ENCODE results near the gene TMEM14A. TPM values are rescaled to one million over a fixed set of nuclear protein-coding genes. Genes with fewer than 3 reads are reported as not detected.
"Not testable (repeated sequence)": the region's sequence is repeated elsewhere in the genome, so short reads cannot be mapped to it uniquely, and the experiment has no call there.

Gene TMEM14A
- total RNA-seq (2014; rRNA removed; shearing (Covaris generic)): 108 and 116 TPM in 2 replicates

DNA sequence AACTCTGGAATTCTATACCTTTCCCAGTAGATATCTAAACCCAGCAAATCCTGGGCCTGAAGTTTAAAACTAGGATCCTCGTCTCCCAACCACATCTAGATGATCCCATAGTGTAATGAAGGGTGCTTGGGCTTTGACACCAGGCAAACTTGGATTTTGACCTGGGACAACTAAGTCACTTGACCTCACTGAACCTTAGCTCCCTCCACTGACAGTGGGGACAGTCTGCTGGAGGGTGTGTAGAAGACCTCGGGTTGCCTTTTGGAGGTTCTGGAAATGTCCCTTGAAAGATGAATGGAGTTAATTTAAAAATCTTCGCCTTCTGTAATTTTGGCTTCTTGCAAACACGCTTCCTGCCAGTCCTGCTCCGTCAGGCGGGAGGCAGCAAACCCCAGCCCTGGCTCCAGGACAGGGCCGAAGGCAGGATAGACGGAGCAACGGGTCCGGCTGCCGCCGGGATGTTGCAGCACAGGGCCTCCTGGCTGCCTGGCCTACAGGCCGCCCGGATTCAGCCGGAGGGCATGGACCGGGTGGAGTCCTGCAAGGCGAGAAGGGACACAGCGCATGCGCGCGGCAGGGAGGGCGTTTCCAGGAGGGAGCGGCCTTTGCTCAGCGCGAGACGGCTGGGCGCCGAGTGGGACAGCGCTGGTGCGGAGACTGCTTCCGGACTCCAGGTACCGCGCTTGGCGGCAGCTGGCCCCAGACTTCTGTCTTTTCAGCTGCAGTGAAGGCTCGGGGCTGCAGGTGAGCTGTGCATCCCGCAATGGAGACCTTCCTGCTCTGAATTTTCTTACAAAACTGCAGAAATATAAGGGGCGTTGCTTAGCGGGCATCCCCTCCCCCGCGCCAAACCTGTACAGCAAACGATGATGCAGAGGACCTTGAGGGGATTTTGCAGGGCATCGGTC is at the start of gene TMEM14A:
TSS of gene TMEM14A (plus strand) at position 612 of the 908 bp plus-strand sequence. CDS start 5,990 bp downstream, outside the sequence.
- DNase-seq (ENCODE audit: low spot score): peak; percentile 86

DNA sequence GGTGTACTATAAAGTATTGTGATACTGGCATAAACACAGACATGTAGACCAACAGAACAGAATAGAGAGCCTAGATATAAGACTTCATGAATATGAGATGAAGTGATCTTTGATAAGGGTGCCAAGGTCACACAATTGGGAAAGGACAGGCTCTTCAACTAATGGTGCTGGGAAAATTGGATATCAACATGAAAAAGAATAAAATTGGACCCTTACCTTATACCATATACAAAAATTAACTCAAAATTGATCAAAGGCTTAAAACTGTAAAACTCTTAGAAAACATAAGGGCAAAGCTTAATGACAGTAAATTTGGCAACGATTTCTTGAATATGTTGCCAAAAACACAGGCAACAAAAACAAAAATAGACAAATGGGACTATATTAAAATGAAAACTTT is 49.3 kb upstream of the TMEM14A start:
- no peak for DNase-seq (ENCODE audit: low spot score)

- DNase-seq (ENCODE audit: low spot score): no peak
These were observed 48.1 kb upstream of the TMEM14A start for GRCh38 chr6:52622810-52623209.

DNA sequence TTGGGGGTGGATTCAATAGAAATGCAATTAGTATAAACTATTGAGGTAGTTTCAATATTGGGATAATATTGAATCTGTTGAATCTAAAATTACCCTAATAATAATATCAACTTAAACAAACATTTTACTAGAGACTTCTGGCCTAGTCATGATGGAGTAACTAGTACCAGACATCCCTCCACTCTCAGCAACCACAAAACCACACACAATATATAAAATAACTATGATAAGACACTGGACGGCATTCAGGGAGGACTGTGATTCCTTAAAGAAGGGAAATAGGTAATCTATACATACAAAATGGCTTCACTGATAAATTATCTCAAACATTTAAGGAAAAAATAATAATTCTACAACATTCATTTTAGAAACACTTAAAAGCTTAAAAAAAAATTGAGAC is 38.9 kb upstream of the TMEM14A start:
- no peak for DNase-seq (ENCODE audit: low spot score)

DNA sequence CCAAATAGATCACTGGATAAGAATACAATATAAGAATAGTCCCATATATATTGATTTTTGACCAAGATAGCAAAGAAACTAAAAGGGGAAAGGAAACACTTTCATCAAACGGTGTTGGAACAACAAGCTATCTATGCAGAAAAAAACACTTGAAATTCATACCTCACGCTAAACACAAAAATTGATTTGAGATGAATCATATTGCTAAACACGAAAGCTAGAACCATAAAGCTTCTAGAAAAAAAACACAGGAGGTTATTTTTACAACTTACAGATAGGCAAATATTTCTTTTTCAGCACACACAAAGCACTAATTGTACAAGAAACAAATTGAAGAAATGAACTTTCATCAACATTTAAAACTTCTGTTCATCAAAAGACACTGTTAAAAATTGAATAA is 36.7 kb upstream of the TMEM14A start:
- no peak for DNase-seq (ENCODE audit: low spot score)

- DNase-seq (ENCODE audit: low spot score): no peak
These were observed 35.8 kb upstream of the TMEM14A start for GRCh38 chr6:52635049-52635577.

- no peak for DNase-seq (ENCODE audit: low spot score)
These were observed 34.1 kb upstream of the TMEM14A start for GRCh38 chr6:52636830-52637229.

DNA sequence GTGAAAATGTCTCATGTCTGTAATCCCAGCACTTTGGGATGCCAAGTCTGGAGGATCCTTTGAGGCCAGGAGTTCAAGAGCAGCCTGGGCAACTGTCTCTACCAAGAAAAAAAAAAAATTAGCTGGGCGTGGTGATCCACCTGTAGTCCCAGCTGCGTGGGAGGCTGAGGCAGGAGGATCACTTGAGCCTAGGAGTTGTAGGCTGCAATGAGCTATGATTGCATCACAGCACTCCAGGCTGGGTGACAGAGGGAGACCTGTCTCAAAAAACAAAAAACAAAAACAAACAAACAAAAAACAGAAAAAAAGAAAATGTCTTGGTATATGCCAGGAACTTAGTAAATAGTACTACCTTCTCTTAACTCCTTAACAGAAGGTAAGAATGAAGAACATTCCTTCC is 31.4 kb upstream of the TMEM14A start:
- no peak for DNase-seq (ENCODE audit: low spot score)

GRCh38 chr6:52640170-52640569 is 30.7 kb upstream of the TMEM14A start:
- no peak for DNase-seq (ENCODE audit: low spot score)

DNA sequence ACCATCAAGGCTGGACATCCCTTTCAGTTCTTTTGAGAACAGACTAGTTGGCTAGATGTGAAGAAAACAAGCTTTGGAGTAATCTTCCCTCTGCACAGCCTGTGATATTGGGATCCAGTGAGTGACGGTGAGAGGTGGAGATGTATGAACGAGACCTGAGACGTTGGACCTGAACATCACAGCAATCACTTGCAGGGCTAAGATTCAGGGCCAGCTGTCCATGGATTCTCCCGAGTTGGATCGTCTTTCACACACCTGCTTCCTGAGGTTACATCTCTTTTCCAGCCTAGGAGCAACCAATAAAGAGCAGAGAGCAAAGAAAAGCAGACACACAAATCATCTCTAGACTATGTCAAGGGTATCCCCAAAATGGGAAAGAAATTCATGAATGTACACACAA is 30.0 kb upstream of the TMEM14A start:
- DNase-seq (ENCODE audit: low spot score): no peak

DNA sequence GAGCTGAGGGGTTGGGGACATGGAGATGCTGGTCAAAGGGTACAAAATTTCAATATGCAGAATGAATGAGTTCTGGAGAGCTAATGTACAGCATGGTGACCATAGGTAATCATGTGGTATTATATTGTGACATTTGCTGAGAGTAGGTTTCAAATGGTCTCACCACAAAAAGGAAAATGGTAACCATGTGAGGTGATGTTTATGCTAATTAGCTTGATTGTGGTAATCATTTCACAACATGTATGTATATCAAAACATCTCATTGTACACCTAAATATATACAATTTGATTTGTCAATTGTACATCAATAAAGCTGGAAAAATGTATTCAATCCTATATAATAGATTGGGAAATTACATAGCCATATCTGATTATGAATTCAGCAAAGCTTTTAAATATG is 29.5 kb upstream of the TMEM14A start:
- DNase-seq (ENCODE audit: low spot score): no peak

DNA sequence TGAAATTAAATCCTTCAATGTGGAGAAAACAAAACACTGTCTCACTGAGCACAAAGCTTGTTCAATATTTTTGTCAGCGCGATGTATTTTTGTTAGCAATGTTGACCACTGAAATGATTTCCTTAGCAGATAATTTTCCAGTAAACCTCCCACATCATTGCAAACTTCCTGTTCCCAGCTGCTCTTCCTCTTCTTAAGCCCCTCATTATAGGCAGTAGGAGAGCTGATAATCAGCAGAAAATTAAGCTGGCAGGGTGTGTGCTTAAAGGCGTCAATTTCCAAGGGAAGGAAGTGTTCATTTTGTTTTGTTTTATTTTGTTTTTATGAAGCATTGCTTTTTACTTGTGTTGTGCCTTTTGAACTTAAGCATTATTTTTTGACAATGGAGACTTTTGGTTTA is 29.1 kb upstream of the TMEM14A start:
- DNase-seq (ENCODE audit: low spot score): no peak

DNA sequence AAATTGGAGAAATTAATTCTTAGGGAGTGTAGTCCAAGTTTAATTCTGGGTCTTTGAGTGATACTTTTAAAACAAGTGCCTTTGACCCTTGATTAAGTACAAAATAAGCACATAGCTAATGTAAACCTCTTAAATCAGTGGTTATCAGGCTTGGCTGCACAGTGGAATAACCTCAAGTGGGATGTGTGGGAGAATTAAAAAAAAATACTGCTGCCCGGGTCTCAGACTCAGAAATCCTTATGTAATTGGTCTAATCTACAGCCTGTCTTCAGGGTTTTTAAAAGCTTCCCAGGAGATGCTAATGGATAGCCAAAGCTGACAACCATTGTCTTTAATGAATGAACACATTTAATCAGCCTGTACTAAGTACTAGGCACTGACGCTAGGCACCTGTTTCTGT is 28.5 kb upstream of the TMEM14A start:
- DNase-seq (ENCODE audit: low spot score): no peak

- no peak for DNase-seq (ENCODE audit: low spot score)
These were observed 27.8 kb upstream of the TMEM14A start for GRCh38 chr6:52643158-52643557.

DNA sequence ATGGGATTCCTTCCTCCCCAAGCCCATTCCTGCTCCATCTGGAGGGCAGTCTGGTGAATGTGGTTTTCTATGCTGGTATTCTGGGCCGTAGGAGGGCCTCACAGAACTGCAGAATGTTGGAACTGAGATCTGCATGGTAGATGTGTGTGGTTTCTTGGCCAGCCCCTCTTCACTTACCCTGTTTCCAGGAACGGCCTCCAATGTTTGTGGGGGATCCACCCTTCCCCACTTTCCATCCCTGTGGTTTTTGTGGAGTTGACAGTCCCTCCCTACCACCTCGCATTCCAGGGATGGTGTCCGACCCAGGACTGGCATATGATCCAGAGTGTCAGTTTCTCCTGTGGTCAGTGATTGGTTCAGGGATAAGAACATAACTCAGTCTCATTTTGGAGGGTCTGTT is 26.7 kb upstream of the TMEM14A start:
- no peak for DNase-seq (ENCODE audit: low spot score)

DNA sequence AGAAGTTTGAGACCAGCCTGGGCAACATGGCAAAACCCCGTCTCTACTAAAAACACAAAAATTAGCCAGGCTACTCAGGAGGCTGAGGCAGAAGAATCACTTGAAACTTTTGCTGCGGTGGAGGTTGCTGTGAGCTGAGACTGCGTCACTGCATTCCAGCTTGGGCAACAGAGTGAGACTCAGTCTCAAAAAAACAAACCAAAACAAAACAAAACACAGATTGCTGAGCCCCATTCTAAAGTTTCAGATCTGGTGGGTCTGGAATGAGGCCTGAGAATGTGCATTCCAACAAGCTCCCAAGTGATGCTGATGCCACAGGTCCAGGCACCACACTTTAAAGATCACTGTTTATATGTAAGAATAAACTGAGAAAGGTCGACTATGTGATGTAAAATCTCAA is 24.9 kb upstream of the TMEM14A start:
- no peak for DNase-seq (ENCODE audit: low spot score)

DNA sequence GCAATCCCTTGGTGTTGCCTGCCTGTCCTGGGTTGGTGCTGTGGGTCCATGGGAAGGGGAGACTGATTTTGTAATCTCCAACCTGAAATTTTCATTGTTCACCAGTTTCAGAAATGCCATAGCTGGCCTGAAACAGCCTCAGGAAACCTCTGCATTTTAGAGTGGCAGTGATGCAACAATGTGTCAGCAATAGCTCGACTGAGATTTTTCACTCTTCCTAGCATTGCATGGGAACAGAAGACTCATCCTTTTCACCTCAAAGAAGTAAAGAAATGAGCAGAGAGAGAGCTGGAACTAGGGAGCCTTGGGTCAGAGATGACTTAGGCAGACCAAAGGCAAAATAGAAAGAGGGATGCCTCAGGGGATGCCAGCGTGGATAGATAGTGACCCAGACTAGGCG is 23.7 kb upstream of the TMEM14A start:
- no peak for DNase-seq (ENCODE audit: low spot score)

- no peak for DNase-seq (ENCODE audit: low spot score)
These were observed 21.3 kb upstream of the TMEM14A start for GRCh38 chr6:52649536-52650160.

DNA sequence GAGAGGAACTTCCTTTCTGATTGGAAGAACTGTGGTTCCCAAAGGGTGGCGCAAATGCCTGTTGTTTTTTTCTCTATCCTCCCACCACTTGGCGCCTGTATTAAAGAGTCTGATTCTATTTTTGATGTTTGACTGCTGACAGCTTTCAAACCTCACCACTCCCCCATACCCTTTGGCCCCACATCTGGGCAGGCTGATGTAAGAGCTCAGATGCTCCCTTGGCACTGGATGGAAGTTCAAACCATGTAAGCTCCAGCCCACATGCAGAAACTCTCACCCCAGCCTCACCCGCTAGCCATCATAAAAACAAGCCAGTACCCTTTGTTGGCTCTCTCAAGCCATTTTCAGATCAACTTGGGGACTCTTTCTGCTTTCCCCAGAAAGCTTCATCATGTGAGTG is 20.0 kb upstream of the TMEM14A start:
- no peak for DNase-seq (ENCODE audit: low spot score)

- DNase-seq (ENCODE audit: low spot score): no peak
These were observed 17.8 kb upstream of the TMEM14A start for GRCh38 chr6:52653151-52653550.

DNA sequence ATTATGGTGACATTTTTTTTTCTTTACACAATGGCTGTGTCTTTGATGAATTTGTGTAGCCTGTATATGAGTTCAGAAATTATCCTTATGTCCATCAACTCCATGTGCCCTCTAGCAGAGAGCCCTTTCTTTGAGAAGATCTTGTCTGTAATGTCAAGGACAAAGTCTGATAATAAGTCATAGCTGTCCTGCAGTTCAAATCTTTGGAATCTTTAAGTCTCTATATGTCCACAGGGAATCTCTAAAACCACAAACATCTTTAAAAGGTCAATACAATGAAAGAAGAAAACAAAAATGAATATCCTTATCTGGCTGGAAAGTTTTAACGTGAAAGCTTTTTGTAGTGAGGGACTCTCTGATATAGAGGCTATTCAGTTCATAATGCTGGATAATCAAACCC is 16.9 kb upstream of the TMEM14A start:
- no peak for DNase-seq (ENCODE audit: low spot score)

- DNase-seq (ENCODE audit: low spot score): no peak
These were observed 16.3 kb upstream of the TMEM14A start for GRCh38 chr6:52654592-52654991.

GRCh38 chr6:52655941-52656340 is 15.0 kb upstream of the TMEM14A start:
- not testable (repeated sequence) for DNase-seq (ENCODE audit: low spot score)
